Neural crest cell (in vitro differentiated cells): Measurements from ENCODE around the gene BEST2. TPM values are rescaled to one million over a fixed set of nuclear protein-coding genes. Genes with fewer than 3 reads are reported as not detected.

Source experiments
- DNase-seq: peaks from one replicate; pipeline ENCODE4 v3.0.0; 2021; ENCODE audit warnings: low read depth, mixed read lengths, low spot score
- H3K27ac Mint-ChIP-seq: one replicate; pipeline ENCODE4 v1.8.0; 2021; ENCODE audit warnings: mild to moderate bottlenecking, mixed read lengths; ENCODE audit not compliant: unreplicated experiment
- H3K27me3 Mint-ChIP-seq: 2 replicates; pipeline ENCODE4 v1.8.0; 2021; ENCODE audit warnings: low read depth, mild to moderate bottlenecking, mixed read lengths
- H3K36me3 Mint-ChIP-seq: 2 replicates; pipeline ENCODE4 v1.8.0; 2021; ENCODE audit warnings: low read depth, mild to moderate bottlenecking, mixed read lengths
- H3K4me1 Mint-ChIP-seq: 2 replicates; pipeline ENCODE4 v1.8.0; 2021; ENCODE audit warnings: mixed read lengths
- H3K4me3 Mint-ChIP-seq: one replicate; pipeline ENCODE4 v1.8.0; 2021; ENCODE audit warnings: mild to moderate bottlenecking, mixed read lengths
- H3K9me3 Mint-ChIP-seq: 2 replicates; pipeline ENCODE4 v1.8.0; 2021; ENCODE audit warnings: mixed read lengths
- total RNA-seq: library from RNA; stranded (reverse); gene quantifications from 2 replicates; pipeline ENCODE4 v1.2.1, GENCODE V29; 2021
- TF ChIP-seq, protein P1 (sequence below): fragments of 200-600 bp; sonication (generic); conservative IDR thresholded peaks from 2 replicates; pipeline ENCODE4 v1.5.0; 2021; ENCODE audit warnings: antibody characterized with exemption, mild to moderate bottlenecking

BEST2 gene
- total RNA-seq, 1 donor from 2014 or later = not detected

DNA sequence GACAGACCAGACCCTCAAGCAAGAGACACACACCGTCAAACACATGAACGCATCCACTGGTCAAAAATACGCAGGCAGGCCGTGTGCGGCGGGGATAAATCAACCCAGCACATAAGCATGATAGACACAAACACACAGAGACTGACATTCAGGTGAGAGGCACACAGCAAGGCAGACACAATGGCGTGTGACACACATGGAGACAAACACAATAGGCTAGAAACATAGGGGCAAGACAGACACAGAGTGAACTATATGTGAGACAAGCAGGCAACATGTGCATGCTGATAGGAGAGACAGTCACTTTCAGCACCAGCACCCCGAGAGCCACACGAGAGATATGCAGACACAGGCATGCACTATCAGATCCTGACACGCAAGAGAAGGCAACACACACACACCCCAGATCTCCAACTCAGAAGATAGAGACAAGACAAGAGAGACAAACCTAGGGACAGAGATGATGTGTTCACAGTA lies 32.8 kb downstream of the BEST2 start:
- TF ChIP-seq, protein P1, sequence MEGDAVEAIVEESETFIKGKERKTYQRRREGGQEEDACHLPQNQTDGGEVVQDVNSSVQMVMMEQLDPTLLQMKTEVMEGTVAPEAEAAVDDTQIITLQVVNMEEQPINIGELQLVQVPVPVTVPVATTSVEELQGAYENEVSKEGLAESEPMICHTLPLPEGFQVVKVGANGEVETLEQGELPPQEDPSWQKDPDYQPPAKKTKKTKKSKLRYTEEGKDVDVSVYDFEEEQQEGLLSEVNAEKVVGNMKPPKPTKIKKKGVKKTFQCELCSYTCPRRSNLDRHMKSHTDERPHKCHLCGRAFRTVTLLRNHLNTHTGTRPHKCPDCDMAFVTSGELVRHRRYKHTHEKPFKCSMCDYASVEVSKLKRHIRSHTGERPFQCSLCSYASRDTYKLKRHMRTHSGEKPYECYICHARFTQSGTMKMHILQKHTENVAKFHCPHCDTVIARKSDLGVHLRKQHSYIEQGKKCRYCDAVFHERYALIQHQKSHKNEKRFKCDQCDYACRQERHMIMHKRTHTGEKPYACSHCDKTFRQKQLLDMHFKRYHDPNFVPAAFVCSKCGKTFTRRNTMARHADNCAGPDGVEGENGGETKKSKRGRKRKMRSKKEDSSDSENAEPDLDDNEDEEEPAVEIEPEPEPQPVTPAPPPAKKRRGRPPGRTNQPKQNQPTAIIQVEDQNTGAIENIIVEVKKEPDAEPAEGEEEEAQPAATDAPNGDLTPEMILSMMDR = no peak
- no peak for DNase-seq
- Mint-ChIP-seq H3K4me3 (no peak overlapping the region), H3K9me3 (no peaks in the 10 kb centered on the region), H3K27me3 (peaks cover 1% of the 10 kb centered on the region), H3K36me3 (no peaks in the 10 kb centered on the region), H3K4me1 (peaks cover 26% of the 10 kb centered on the region), H3K27ac (no peak overlapping the region)

DNA sequence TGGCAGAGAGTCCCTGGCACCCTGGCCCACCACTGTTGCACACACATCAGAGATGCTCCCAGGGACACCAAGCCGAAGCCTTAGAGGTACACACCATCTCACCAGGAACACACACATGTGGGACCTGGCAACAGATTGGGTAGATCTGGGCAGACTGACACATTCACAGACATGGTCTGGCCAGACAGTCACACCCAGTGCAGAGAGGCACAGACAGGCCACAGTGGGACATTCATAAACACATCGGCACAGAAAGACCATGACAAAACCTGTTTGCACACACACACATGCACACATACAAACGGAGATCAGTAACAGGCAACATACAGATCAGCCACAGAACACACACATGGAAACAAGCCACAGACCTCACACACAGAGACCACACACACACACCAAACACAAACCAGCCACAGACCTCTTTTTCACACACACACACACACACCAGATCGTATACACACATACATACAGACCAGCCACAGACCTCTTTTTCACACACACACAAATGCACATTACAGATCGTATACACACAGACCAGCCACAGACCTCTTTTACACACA lies 33.4 kb downstream of the BEST2 start:
- no peaks in the 10 kb centered on the region for H3K9me3 Mint-ChIP-seq

DNA sequence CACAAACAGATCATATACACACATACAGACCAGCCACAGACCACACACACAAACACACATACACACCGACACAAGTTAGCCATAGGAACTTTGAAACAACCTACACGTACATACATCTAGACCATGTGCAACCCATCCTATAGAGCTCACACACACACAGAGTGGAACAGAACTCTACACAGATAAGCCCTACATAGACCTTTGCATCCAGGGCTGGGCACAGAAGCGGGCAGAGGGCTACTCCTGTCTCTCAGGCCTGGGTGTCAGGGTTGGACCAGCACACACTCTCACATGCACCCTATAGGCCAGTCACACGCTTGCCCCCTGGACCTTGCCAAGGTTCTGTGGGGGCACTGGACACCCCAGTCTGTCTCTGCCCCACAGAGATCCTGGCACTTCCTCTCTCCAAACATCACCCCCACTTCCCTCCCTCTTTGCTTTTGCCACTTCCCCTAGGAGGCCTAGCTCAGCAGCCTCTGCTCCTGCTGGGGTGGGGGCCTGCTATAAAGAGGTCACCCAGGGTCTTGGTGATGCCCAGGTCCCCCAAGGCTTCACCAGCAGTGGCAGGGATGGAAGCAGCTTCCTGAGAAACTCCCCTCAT lies 33.9 kb downstream of the BEST2 start:
- H3K9me3 Mint-ChIP-seq = no peaks in the 10 kb centered on the region
- DNase-seq = no peak
- peaks cover 4% of the 10 kb centered on the region for H3K27me3 Mint-ChIP-seq
- no peak overlapping the region for H3K4me3 Mint-ChIP-seq
- peaks cover 28% of the 10 kb centered on the region for H3K4me1 Mint-ChIP-seq
- H3K27ac Mint-ChIP-seq = no peak overlapping the region
- H3K36me3 Mint-ChIP-seq = no peaks in the 10 kb centered on the region
- TF ChIP-seq, protein P1 = no peak

More for the DNA sequence above, 33.4 kb downstream of the BEST2 start:
- no peaks in the 10 kb centered on the region for H3K36me3 Mint-ChIP-seq
- peaks cover 24% of the 10 kb centered on the region for H3K4me1 Mint-ChIP-seq
- TF ChIP-seq, protein P1 = no peak
- H3K27me3 Mint-ChIP-seq = no peaks in the 10 kb centered on the region
- DNase-seq = no peak
- no peak overlapping the region for H3K27ac Mint-ChIP-seq
- H3K4me3 Mint-ChIP-seq = no peak overlapping the region

DNA sequence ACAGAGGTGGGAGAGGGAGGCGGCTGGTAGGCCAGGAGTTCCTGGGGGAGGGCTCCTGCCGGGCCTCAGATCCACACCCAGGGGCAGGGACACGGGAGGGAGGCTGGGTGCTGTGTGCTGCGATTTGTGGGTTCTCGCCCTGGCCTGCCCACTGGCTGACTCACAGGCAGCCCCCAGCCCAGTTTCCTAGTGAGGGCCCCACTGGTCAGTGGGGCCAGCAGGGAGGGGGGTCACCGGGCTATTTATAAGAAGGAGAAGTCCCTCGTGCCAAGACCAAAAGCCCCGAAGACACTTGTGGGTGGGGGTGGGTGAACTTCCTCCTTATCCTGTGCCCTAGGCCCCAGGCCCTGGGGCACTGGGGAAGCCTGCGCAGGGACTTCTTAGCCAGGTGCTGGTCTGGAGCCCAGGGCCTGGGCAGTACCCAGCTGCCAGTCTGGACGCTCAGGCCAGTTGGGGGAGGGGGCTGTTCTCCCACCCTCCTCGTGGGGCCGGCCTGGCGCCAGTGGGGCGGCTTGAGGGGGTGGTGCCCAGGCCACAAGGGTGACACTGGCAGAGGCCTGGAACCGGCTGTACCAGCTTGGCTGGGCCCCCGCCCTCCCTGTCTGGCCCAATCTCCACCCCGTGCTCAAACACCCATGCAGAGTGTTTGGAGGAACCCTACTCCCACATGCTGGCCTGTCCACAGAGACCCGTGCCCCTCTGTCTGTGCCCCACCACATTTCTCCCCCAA lies 34.7 kb downstream of the BEST2 start:
- Mint-ChIP-seq H3K27ac (no peak overlapping the region), H3K9me3 (no peaks in the 10 kb centered on the region), H3K27me3 (peaks cover 11% of the 10 kb centered on the region), H3K36me3 (no peaks in the 10 kb centered on the region), H3K4me3 (no peak overlapping the region), H3K4me1 (peaks cover 36% of the 10 kb centered on the region)
- DNase-seq = no peak
- TF ChIP-seq, protein P1 = no peak

DNA sequence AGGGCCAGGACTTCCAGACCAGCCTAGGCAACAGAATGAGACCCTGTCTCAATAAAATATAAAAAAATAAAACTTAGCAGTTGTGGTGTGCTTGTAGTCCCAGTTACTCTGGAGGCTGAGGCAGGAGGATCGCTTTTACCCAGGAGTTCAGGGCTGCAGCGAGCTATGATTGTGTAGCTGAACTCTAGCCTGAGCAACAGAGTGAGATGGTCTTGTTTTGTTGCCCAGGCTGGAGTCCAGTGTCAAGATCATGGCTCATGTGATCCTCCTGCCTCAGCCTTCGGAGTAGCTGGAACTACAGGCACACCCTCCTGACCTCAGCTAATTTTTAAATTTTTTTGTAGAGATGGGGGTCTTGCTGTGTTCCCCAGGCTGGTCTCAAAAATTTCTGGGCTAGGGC lies 35.4 kb downstream of the BEST2 start:
- TF ChIP-seq, protein P1 = no peak
- Mint-ChIP-seq H3K27me3 (peaks cover 11% of the 10 kb centered on the region), H3K4me3 (peak overlapping the region; percentile 21), H3K4me1 (peaks cover 35% of the 10 kb centered on the region), H3K27ac (no peak overlapping the region), H3K36me3 (no peaks in the 10 kb centered on the region), H3K9me3 (no peaks in the 10 kb centered on the region)
- DNase-seq = no peak
